GM21528 (cell line): ENCODE results near the gene ASMTL.
A peak's percentile ranks its signal among the peaks of the same experiment; 100 is the strongest.
"Not testable (repeated sequence)": the region's sequence is repeated elsewhere in the genome, so short reads cannot be mapped to it uniquely, and the experiment has no call there.

Experiments used
- ATAC-seq: cut with Tn5 transposase; IDR thresholded peaks from one replicate; pipeline ENCODE4 v1.9.1; 2021; ENCODE audit warnings: mild to moderate bottlenecking, moderate library complexity; ENCODE audit not compliant: unreplicated experiment, low FRiP score

ASMTL gene

GRCh38 chrX:1412551-1413161 is 40.1 kb downstream of the ASMTL start:
- no peak for ATAC-seq

DNA sequence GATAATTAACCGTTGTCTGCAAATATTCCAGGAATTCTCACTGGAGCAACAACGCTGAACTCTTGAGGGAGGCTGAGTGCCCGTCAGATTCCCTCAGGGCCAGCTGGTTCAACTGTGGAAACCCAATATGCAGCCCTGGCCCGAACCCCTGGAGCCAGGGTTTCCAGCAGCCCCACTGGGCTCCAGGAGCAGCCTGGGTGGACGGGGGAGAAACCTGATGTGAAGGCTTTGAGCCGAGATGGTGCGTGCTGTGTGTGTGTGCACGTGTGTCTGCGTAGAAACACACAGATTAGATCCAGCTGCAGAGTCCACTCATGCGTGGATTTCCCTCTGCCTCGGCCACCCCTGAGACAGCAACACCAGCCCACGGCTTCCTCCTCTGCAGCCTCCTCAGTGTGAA is 41.4 kb downstream of the ASMTL start:
- no peak for ATAC-seq

DNA sequence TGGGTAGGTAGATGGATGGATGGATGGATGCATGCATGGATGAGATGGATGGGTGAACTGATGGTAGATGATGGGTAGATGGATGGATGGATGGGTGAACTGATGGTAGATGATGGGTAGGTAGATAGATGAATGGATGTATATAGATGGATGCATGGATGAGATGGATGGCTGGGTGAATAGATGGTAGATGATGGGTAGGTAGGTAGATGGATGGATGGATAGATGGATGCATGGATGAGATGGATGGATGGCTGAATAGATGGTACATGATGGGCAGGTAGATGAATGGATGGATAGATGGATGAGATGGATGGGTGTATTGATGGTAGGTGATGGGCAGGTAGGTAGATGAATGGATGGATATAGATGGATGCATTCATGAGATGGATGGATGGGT is 45.7 kb downstream of the ASMTL start:
- ATAC-seq: no peak

DNA sequence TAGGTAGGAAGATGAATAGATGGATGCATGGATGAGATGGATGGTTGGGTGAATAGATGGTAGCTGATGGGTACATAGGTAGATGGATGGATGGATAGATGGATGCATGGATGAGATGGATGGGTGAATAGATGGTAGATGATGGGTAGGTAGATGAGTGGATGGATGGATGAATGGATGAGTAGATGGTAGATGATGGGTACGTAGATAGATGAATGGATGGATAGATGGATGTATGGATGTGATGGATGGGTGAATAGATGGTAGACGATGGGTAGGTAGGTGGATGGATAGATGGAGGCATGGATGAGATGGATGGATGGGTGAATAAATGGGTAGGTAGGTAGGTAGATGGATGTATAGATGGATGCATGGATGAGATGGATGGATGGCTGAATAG is 46.9 kb downstream of the ASMTL start:
- not testable (repeated sequence) for ATAC-seq

GRCh38 chrX:1403867-1404266 is 48.8 kb downstream of the ASMTL start:
- not testable (repeated sequence) for ATAC-seq

DNA sequence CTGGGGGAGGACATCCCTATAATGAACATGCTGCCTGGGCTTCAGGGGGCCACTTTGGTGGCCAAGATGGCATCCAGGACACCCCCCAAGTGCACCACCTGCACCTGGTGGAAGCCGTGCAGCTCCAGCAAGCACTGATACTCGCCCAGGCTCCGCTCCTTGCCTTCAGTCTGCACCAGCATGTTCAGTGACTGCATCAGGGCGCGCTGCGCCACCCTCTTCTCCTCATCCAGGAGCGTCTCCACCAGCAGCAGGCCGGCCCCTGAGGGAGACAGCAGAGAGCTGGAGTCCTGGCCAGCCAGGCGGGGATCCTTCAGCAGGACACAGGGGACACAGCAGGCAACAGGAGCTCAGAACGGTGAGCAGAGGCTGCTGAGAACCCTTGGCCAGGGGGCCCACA is 49.5 kb downstream of the ASMTL start:
- ATAC-seq: no peak

GRCh38 chrX:1401611-1402430 is 50.9 kb downstream of the ASMTL start:
- ATAC-seq: no peak

DNA sequence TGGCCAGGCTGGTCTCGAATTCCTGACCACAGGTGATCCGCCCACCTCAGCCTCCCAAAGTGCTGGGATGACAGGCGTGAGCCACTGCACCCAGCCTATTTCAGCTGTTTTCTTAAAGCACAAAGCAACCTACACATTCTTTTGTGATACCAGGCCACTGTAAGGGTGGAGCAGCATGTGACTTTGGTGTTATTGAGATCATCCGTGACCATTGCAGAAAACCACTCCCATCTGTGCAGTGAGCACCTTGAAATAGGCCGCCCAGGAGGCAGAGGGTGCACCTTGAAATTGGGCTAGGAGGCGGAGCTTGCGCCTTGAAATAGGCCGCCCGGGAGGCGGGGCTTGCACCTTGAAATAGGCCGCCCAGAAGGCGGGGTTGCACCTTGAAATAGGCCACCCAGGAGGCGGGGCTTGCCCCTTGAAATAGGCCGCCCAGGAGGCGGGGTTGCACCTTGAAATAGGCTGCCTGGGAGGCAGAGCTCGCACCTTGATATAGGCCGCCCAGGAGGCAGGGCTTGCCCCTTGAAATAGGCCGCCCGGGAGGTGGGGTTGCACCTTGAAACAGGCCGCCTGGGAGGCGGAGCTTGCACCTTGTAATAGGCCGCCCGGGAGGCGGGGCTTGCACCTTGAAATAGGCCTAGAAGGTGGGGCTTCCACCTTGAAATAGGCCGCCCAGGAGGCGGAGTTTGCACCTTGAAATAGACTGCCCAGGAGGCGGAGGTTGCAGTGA is 51.8 kb downstream of the ASMTL start:
- ATAC-seq: no peak

GRCh38 chrX:1400049-1400448 is 52.7 kb downstream of the ASMTL start:
- ATAC-seq: no peak

DNA sequence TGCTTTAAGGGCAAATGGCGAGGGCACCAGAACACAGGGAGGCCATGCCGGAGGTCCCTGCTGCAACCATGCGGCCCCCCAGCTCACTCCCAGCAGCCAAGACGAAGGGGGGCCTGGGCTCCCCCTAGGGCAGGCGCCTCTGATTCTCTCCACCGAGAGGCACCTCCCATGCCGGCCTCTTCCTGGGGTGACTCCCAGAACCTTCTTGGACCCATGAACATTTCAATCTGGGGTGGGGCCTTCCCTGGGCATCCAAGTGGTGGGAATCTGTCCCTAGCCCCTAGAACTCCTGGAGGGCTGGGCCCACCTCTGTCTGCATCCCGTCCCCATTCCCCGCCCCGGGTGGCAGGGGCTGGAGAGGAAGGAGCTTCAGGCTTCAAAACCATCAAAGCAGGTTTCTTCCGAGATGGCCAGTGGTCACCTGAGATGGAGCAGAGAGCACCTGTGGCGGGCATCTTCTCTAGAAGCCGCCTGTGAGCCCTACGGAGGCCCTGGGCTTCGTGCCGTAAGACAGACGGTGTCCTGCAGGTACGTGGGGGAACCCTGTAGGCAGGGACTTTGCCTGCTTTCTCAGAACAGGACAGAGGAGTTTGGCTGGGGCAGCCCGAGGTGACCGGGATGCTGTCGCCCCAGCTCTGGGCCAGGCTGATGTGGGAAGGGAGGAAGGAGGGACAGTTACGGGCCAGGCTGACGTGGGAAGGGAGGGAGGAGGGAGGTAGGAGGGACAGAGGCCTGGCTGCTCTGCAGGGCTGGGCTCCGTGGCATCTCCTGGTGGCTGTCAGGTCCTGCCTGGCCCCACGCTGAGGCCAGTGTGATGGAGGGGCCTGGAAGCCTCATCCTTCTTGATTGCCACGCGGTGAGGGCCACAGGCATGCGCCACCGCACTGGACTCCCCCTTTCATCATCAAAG is 54.0 kb downstream of the ASMTL start:
- ATAC-seq: no peak

GRCh38 chrX:1397441-1398270 is 55.1 kb downstream of the ASMTL start:
- ATAC-seq: no peak

- no peak for ATAC-seq
These were observed 55.7 kb downstream of the ASMTL start for GRCh38 chrX:1397001-1397400.

DNA sequence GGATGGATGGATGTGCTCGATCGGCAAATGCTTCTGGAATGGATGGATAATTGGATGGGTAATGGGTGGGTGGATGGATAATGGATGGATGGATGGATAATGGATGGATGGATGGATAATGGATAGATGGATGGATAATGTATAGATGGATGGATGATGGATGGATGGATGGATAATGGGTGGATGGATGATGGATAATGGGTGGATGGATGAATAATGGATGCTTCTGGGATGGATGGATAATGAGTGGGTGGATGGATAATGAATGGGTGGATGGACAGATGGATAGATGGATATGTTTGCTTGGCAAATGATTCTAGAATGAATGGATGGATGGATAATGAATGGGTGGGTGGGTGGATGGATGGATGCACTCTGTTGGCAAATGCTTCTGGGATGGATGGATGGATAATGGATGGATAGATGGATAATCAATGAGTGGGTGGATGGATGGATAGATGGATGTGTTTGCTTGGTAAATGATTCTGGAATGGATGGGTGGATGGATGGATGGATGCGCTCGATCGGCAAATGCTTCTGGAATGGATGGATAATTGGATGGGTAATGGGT is 57.0 kb downstream of the ASMTL start:
- ATAC-seq: no peak

- ATAC-seq: no peak
These were observed 57.8 kb downstream of the ASMTL start for GRCh38 chrX:1394731-1395501.

- ATAC-seq: no peak
These were observed 58.7 kb downstream of the ASMTL start for GRCh38 chrX:1393871-1394615.

- peak; percentile 34 for ATAC-seq
These were observed 60.2 kb downstream of the ASMTL start for GRCh38 chrX:1392376-1393068.

DNA sequence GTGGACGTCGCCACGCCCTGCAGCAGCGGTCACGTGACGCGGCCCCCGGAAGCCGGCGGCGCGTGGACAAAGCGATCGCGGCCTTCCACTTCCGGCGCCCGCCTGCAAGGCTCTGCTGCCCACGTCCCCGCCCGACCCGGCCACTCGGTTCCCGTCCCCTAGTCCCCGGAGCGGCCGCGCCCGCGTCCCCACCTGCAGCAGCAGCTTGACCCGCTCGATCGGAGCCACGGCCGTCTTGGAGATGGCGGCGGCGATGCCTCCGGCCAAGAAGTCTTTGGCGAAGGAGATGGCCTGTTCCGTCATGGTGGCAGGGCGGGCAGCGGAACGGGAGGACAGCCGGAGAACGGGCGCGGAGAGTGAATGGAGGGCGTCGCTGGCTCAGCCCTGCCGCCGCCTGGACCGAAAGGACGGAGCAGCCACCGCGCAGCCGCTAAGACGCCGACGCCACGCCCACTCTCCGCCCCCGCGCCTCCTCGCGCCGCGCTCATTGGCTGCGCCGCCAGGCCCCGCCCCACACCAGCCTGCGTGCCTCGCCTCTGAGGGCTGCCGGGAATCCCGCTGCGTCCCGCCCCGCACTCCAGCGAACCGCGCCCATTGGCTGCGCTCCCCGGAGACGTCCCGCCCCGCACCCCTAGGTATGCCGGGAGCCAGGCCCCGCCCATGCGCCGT is 60.9 kb downstream of the ASMTL start, which contains the start of gene SLC25A6:
TSS of gene SLC25A6 (minus strand) at position 407 of the 669 bp plus-strand sequence. CDS start at position 303, 104 bp downstream.
- ATAC-seq: peak; percentile 94
